Mucosa of descending colon (tissue), 3 donors: ENCODE results near the gene HS1BP3. TPM values are rescaled to one million over a fixed set of nuclear protein-coding genes. Genes with fewer than 3 reads are reported as not detected.

ENCODE experiments used
- ATAC-seq: fragments of 200-7000 bp; cut with Tn5 transposase; one replicate; pipeline ENCODE4 v1.9.1; 2020; ENCODE audit warnings: mild to moderate bottlenecking, moderate library complexity
- DNase-seq, 3 donors: peaks; one replicate each; pipeline ENCODE4 v3.0.0-alpha.2; 2020
- H3K36me3 ChIP-seq: fragments of 200-600 bp; one replicate; pipeline ENCODE4 v1.8.0; 2021; ENCODE audit warnings: low read depth, mild to moderate bottlenecking
- H3K4me1 ChIP-seq: fragments of 200-600 bp; one replicate; pipeline ENCODE4 v1.8.0; 2021; ENCODE audit warnings: low read depth, mild to moderate bottlenecking
- H3K4me3 ChIP-seq: fragments of 200-600 bp; one replicate; pipeline ENCODE4 v1.8.0; 2021; ENCODE audit warnings: mild to moderate bottlenecking
- H3K9me3 ChIP-seq: fragments of 200-600 bp; one replicate; pipeline ENCODE4 v1.8.0; 2021; ENCODE audit warnings: mild to moderate bottlenecking
- CTCF ChIP-seq: fragments of 200-600 bp; IDR thresholded peaks from one replicate; pipeline ENCODE4 v1.8.0; 2022; ENCODE audit warnings: antibody characterized with exemption, mild to moderate bottlenecking
- intact Hi-C, 2 donors: fragments of 100-400 bp; cut with DNase I in 1 of 2; cut with micrococcal nuclease in 1 of 2; formaldehyde crosslinking; loops; one replicate each; pipeline versions ENCODE4 v1.11.0 to v1.11.1; 2022; cut with DNase I, micrococcal nuclease
- total RNA-seq, 3 donors: library from RNA; stranded (reverse); fragmentation: NEBNext Ultra II Directional in 2 of 3; extraction: Animal tissue kit (Norgen Biotek cat#: 25700) in 2 of 3; gene quantifications; one replicate each; pipeline versions ENCODE4 v1.2.1 to v1.2.4, GENCODE V29; 2021 to 2023
- donor health status: DM: no; HTN: no; CAD: no; lungs with moderate emphysema.
- donor health status: DM: no; HTN: no; CAD: no.
- donor health status: DM: no; HTN: yes; CAD: no.

Gene HS1BP3
- total RNA-seq, 3 donors from 2014 or later = 28.8 to 47.0 (median 29.7) TPM

- no peak for DNase-seq
- no peak for ATAC-seq
- Histone ChIP-seq H3K36me3 (no peaks in the 10 kb centered on the region), H3K4me1 (peaks cover 3% of the 10 kb centered on the region), H3K4me3 (no peak overlapping the region), H3K9me3 (no peaks in the 10 kb centered on the region)
- no peak for TF ChIP-seq CTCF
- intact Hi-C loops = no loop called here
Measured at GRCh38 chr2:20572221-20572620, 78.7 kb downstream of the HS1BP3 start.

- intact Hi-C loops = no loop called here
- H3K36me3 ChIP-seq = no peaks in the 10 kb centered on the region
- DNase-seq (no peak), ATAC-seq (no peak)
- H3K4me3 ChIP-seq = no peak overlapping the region
- H3K9me3 ChIP-seq = no peaks in the 10 kb centered on the region
- TF ChIP-seq CTCF = no peak
- no peaks in the 10 kb centered on the region for H3K4me1 ChIP-seq
Measured at GRCh38 chr2:20571644-20572215, 79.2 kb downstream of the HS1BP3 start.

GRCh38 chr2:20571231-20571630 is 79.7 kb downstream of the HS1BP3 start:
- H3K9me3 ChIP-seq = no peaks in the 10 kb centered on the region
- no peaks in the 10 kb centered on the region for H3K4me1 ChIP-seq
- TF ChIP-seq CTCF = no peak
- no peak for DNase-seq
- no peaks in the 10 kb centered on the region for H3K36me3 ChIP-seq
- ATAC-seq = peak; percentile 29
- intact Hi-C loops = no loop called here
- no peak overlapping the region for H3K4me3 ChIP-seq

GRCh38 chr2:20570249-20570648 is 80.6 kb downstream of the HS1BP3 start:
- intact Hi-C loops = no loop called here
- Histone ChIP-seq H3K9me3 (no peaks in the 10 kb centered on the region), H3K4me3 (no peak overlapping the region), H3K36me3 (no peaks in the 10 kb centered on the region), H3K4me1 (no peaks in the 10 kb centered on the region)
- ATAC-seq = no peak
- no peak for DNase-seq
- no peak for TF ChIP-seq CTCF

- no peaks in the 10 kb centered on the region for H3K36me3 ChIP-seq
- no peak for ATAC-seq
- intact Hi-C loops = no loop called here
Measured at GRCh38 chr2:20569464-20570223, 81.3 kb downstream of the HS1BP3 start.

More at GRCh38 chr2:20569464-20570223, 81.3 kb downstream of the HS1BP3 start:
- H3K4me3 ChIP-seq = no peak overlapping the region
- TF ChIP-seq CTCF = no peak
- H3K4me1 ChIP-seq = no peaks in the 10 kb centered on the region
- DNase-seq = no peak
- H3K9me3 ChIP-seq = no peaks in the 10 kb centered on the region
